Stimulated activated CD4-positive, alpha-beta T cell treated with anti-CD3 and anti-CD28 coated beads, Interleukin-12 subunit alpha, Interleukin-12 subunit beta, amount 100 ng/mL, for 24 hours (primary cell): Measurements from ENCODE around the gene CFAP52.
"Not testable (repeated sequence)": the region's sequence is repeated elsewhere in the genome, so short reads cannot be mapped to it uniquely, and the experiment has no call there.

Experiments used
- DNase-seq, 2 experiments: peaks; one replicate each; pipeline ENCODE4 v3.0.0-alpha.2; 2020; ENCODE audit warnings: low read depth in 2 of 2

Gene CFAP52

DNA sequence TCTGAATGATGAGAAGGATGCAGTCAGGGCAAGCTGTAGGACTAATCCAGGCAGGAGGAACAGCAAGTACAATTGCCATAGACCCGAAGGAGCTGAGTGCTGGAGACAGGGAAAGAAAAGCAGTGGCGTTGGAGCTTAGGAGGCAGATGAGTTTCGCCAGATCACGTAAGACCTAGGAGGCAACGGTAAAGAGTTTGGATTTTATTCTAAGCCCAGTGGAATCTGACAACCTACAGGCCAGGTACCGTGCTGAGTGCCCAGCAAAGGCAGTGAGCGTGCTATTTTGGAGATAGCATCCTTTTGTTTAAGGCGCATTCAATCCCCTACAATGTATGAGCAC, 70.1 kb downstream of the CFAP52 start:
- DNase-seq = no peak

- no peak for DNase-seq
Measured at GRCh38 chr17:9647014-9647413, 70.6 kb downstream of the CFAP52 start.

DNA sequence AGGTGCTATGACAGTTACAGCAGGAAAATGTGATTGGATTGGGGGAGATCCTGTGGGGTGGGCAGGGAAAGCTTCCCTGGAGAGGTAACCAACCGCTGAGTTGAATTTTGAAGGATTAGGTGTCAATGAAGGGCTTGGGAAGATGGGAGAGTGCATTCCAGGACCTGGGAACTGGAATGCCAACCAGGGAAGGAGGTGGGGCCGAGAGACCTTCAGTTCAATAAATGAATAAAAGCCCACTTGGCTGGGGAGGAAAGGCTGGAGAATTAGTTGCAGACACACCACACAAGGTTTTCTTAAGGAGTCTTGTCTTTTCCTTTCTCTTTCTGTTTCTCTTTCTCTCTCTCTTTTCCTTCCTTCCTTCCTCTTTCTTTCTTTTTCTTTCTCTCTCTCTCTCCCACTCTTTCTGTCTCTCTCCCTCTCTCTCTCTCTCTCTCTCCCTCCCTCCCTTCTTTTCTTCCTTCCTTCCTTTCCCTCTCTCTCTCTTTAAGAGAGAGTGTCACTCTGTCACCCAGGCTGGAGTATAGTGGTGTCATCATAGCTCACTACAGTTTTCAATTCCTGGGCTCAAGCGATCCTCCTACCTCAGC, 72.2 kb downstream of the CFAP52 start:
- no peak for DNase-seq

- DNase-seq = no peak
Measured at GRCh38 chr17:9658593-9659211, 82.3 kb downstream of the CFAP52 start.

- no peak for DNase-seq
Measured at GRCh38 chr17:9661027-9661426, 84.6 kb downstream of the CFAP52 start.

DNA sequence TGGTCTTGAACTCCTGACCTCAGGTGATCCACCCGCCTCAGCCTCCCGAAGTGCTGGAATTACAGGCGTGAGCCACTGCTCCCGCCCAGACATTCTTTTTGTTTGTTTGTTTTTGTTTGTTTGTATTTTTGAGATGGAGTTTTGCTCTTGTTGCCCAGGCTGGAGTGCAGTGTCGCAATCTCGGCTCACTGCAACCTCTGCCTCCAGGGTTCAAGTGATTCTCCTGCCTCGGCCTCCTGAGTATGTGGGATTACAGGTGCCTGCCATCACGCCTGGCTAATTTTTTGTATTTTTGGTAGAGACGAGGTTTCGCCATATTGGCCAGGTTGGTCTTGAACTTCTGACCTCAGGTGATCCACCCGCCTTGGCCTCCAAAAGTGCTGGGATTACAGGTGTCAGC, 87.1 kb downstream of the CFAP52 start:
- not testable (repeated sequence) for DNase-seq

GRCh38 chr17:9666461-9667050, 90.1 kb downstream of the CFAP52 start:
- no peak for DNase-seq

DNA sequence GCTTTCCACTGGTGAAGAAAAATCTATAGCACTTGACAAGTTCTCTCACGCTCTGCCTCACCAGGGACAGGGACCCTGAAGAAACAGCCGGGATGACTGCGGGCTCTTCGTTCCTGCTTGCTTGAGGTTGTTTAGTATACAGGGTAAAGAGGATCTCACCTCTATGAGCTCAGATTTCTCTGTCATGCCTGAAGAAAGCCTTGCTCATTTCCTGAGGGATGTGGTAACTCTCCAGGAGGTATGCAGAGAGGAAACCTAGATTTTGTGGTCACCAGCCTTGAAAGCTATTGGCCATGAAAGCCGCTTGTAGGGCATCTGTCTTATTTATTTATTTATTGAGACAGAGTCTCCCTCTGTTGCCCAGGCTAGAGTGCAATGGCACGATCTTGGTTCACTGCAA, 92.1 kb downstream of the CFAP52 start:
- DNase-seq = no peak

DNA sequence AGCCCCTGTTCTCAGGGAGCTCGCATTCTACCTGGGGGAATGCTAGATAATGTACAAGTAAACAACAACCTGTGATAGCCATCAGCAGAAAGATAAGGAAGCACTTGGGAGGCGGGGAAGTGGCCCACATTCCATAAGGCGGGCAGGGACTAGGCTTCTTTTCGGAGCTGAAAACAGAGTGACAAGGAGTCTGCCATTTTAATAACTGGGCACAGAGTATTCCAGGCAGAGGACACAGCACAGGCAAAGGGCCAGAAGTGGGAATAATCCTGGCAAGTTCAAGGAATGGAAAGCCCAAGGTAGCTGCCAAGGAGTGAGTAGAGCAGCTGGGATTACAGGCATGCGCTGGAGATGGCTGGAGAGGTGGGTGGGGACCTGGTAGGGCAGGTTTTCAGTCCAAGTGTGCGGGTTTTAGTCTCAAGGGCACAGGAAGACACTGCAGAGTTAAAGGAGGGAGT, 93.1 kb downstream of the CFAP52 start:
- DNase-seq = no peak

GRCh38 chr17:9670596-9670995, 94.2 kb downstream of the CFAP52 start:
- no peak for DNase-seq

DNA sequence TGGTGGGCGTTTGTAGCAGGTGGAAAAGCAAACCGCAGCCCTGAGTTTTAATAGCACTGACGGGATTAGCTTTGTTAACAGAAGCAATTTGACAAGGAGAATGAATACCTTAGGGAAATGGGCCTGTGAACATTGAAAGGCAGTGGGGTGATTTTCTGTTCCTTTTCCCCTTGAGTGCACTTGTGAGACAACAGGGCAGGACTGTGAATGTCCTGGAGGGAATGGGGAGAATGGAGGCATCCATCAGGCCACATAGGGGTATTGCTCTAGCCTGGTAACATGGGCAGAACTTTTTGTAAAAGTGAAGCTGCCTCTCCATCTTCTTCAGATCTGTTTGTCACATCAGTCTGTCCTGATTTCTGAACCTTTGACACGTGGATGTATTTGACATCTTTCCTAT, 95.1 kb downstream of the CFAP52 start:
- DNase-seq = no peak

- DNase-seq = no peak
Measured at GRCh38 chr17:9672266-9672665, 95.8 kb downstream of the CFAP52 start.

GRCh38 chr17:9672691-9673090, 96.2 kb downstream of the CFAP52 start:
- DNase-seq = no peak

GRCh38 chr17:9676084-9676483, 99.6 kb downstream of the CFAP52 start:
- no peak for DNase-seq

GRCh38 chr17:9676820-9677310, 100.4 kb downstream of the CFAP52 start:
- no peak for DNase-seq

DNA sequence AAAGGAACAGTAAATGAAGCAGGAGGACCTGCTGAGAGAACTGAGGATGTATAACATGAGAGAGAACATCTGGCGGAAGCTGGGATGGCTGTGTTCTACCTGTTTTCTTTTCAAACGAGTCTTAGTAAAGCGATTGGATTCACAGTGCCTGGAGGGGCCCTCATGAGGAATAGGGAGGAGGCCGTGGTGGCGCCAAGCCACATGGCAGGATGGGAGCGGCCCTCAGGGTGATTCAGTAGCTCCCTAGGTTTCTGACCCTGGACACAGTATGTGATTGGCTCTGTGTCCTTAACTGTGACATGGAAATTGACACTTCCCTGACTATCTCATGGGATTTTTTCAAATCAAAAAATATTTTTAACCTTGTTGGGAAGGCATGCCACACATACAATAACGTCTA, 101.0 kb downstream of the CFAP52 start:
- no peak for DNase-seq

GRCh38 chr17:9677896-9678295, 101.5 kb downstream of the CFAP52 start:
- DNase-seq = no peak

- DNase-seq = no peak
Measured at GRCh38 chr17:9684955-9685621, 108.6 kb downstream of the CFAP52 start.
